Endothelial cell of umbilical vein (primary cell): Measurements from ENCODE around the gene NAGPA. TPM values are rescaled to one million over a fixed set of nuclear protein-coding genes. Genes with fewer than 3 reads are reported as not detected.

Source experiments
- BruUV-seq: library from RNA; stranded (reverse); fragments of 400-500 nt; replicated peaks from 2 replicates; lab custom pipeline; 2021; lab: Mats Ljungman, UMichigan
- CTCF ChIA-PET: fragments of 300-600, 350-600 bp; sonication (Branson Sonifier 250); formaldehyde crosslinking; loops from one replicate; lab custom pipeline; 2021; ENCODE audit warnings: antibody characterized with exemption, inconsistent platforms; lab: Charles Lee
- POLR2A ChIA-PET: fragments of 300-600, 350-600 bp; sonication (Branson Sonifier 250); formaldehyde crosslinking; loops from one replicate; lab custom pipeline; 2021; ENCODE audit warnings: antibody characterized with exemption, inconsistent platforms; lab: Charles Lee
- DNase-seq: peaks from one replicate; pipeline ENCODE4 v3.0.0-alpha.2; 2011; ENCODE audit warnings: low read depth, low spot score
- FAIRE-seq: peaks from 2 replicates; lab custom pipeline; 2011; peaks lifted over from hg19 to GRCh38; lab: Jason Lieb, UNC
- H2AFZ ChIP-seq: 2 replicates; pipeline ENCODE4 v1.6.0; 2012; ENCODE audit warnings: low read depth, low read length, control low read depth, inconsistent platforms
- H3K27ac ChIP-seq: 2 replicates; pipeline ENCODE4 v1.5.1; 2011; ENCODE audit warnings: low read depth, mild to moderate bottlenecking, control low read depth, low read length, moderate library complexity; ENCODE audit not compliant: insufficient read depth
- H3K27me3 ChIP-seq, 2 experiments: 2 replicates each; pipeline versions ENCODE4 v1.6.0 to v1.6.1; 2011; ENCODE audit warnings: low read length in 2 of 2, mixed read lengths in 1 of 2; ENCODE audit not compliant: control insufficient read depth in 2 of 2, insufficient read depth in 2 of 2
- H3K36me3 ChIP-seq, 2 experiments: 2 replicates in 1 of 2; 3 replicates in 1 of 2; pipeline ENCODE4 v1.5.1; 2011; ENCODE audit warnings: low read length in 2 of 2, mild to moderate bottlenecking in 1 of 2, moderate library complexity in 1 of 2; ENCODE audit not compliant: control insufficient read depth in 2 of 2, insufficient read depth in 2 of 2; ENCODE audit errors: extremely low read depth in 1 of 2
- H3K4me1 ChIP-seq: 3 replicates; pipeline ENCODE4 v1.5.1; 2011; ENCODE audit warnings: mild to moderate bottlenecking, low read length; ENCODE audit not compliant: control insufficient read depth, insufficient read depth; ENCODE audit errors: extremely low read depth
- H3K4me2 ChIP-seq: 2 replicates; pipeline ENCODE4 v1.6.1; 2011; ENCODE audit warnings: low read length, control low read depth, mixed read lengths; ENCODE audit not compliant: insufficient read depth
- H3K4me3 ChIP-seq, 3 experiments: fragments of 200-600 bp in 1 of 3; sonication (generic), shearing (Covaris generic) in 1 of 3; replicated peaks in 1 of 3; 2 replicates each; pipeline ENCODE4 v1.5.1; 2011 to 2016; ENCODE audit warnings: control low read depth in 3 of 3, low read length in 3 of 3, mild to moderate bottlenecking in 2 of 3, inconsistent platforms in 1 of 3, low read depth in 1 of 3, moderate library complexity in 1 of 3; ENCODE audit not compliant: insufficient read depth in 1 of 3
- H3K79me2 ChIP-seq: 2 replicates; pipeline ENCODE4 v1.6.0; 2012; ENCODE audit warnings: low read length, inconsistent platforms; ENCODE audit not compliant: control insufficient read depth, insufficient read depth
- H3K9ac ChIP-seq: replicated peaks from 2 replicates; pipeline ENCODE3; 2011; ENCODE audit warnings: low read length, control low read depth; ENCODE audit not compliant: insufficient read depth; ENCODE audit errors: extremely low read depth
- H3K9me1 ChIP-seq: replicated peaks from 3 replicates; pipeline ENCODE4 v1.6.0; 2011; ENCODE audit warnings: mild to moderate bottlenecking, low read length; ENCODE audit not compliant: control insufficient read depth, insufficient read depth; ENCODE audit errors: extremely low read depth
- H3K9me3 ChIP-seq: replicated peaks from 2 replicates; pipeline ENCODE4 v1.5.1; 2012; ENCODE audit warnings: low read length, inconsistent platforms; ENCODE audit not compliant: control insufficient read depth, insufficient read depth
- H4K20me1 ChIP-seq: replicated peaks from 2 replicates; pipeline ENCODE3; 2011; ENCODE audit warnings: mild to moderate bottlenecking, low read length; ENCODE audit not compliant: control insufficient read depth, insufficient read depth; ENCODE audit errors: extremely low read depth
- JUN ChIP-seq: IDR thresholded peaks from 2 replicates; pipeline ENCODE4 v1.6.1; 2011; ENCODE audit warnings: borderline replicate concordance, low read depth; ENCODE audit not compliant: insufficient read length, insufficient read depth
- MAX ChIP-seq: IDR thresholded peaks from 2 replicates; pipeline ENCODE4 v1.6.1; 2011; ENCODE audit not compliant: insufficient read depth, insufficient read length
- POLR2AphosphoS5 ChIP-seq: IDR thresholded peaks from 2 replicates; pipeline ENCODE4 v1.6.1; 2012; ENCODE audit warnings: low read depth, mild to moderate bottlenecking, control low read depth, low read length, moderate library complexity; ENCODE audit not compliant: insufficient read depth
- dilution Hi-C: fragments of 300-500 bp; cut with MboI; formaldehyde crosslinking; loops from one replicate; pipeline ENCODE4 v1.15.0; 2019; ENCODE audit warnings: low sequenced_read_pairs; ENCODE audit not compliant: extremely low pct_ligation_motif_present
- intact Hi-C: fragments of 100-400 bp; cut with micrococcal nuclease; formaldehyde crosslinking; loops from one replicate; pipeline ENCODE4 v1.10.0; 2022
- polyA plus RNA-seq, 4 experiments: library from polyadenylated mRNA; depleted of rRNA in 3 of 4; stranded (reverse) in 3 of 4; unstranded in 1 of 4; fragments of >200 nt; gene quantifications; 2 replicates each; pipeline versions ENCODE4 v1.2.1 to v1.2.3, GENCODE V29; 2011 to 2012; ENCODE audit warnings: missing spikeins in 1 of 4
- total RNA-seq: library from RNA; stranded (reverse); gene quantifications from 2 replicates; pipeline ENCODE4 v1.2.3, GENCODE V29; 2021

The NAGPA gene
- total and polyA plus RNA-seq, 2 donors (not counting 3 experiments of a cell fraction or from before 2014, with no cell fraction given): 29.6 to 29.9 TPM

- Histone ChIP-seq H3K9ac (no peak overlapping the region), H3K27me3 (peaks cover 1 to 6% of the 10 kb centered on the region in 2 experiments), H3K4me2 (no peak overlapping the region), H3K9me3 (no peaks in the 10 kb centered on the region), H3K27ac (no peak overlapping the region), H2AFZ (no peak overlapping the region), H3K79me2 (no peaks in the 10 kb centered on the region), H3K4me3 (no peak overlapping the region), H3K36me3 (no peaks in the 10 kb centered on the region), H3K9me1 (no peaks in the 10 kb centered on the region), H3K4me1 (no peaks in the 10 kb centered on the region), H4K20me1 (no peaks in the 10 kb centered on the region)
- intact Hi-C loops: no loop called here
- no peak for FAIRE-seq
- ChIA-PET CTCF (no interaction called here), POLR2A (no interaction called here)
- dilution Hi-C loops: no loop called here
- no peak for DNase-seq
- TF ChIP-seq POLR2AphosphoS5: no peak
- BruUV-seq: no TSS peak
These were observed 10.3 kb upstream of the NAGPA start for GRCh38 chr16:5044011-5044540.

- dilution Hi-C loops (no loop called here), intact Hi-C loops (no loop called here)
- BruUV-seq: no TSS peak
- Histone ChIP-seq H4K20me1 (no peaks in the 10 kb centered on the region), H3K4me1 (no peaks in the 10 kb centered on the region), H3K9me3 (no peaks in the 10 kb centered on the region), H3K27ac (no peak overlapping the region), H3K36me3 (no peaks in the 10 kb centered on the region), H3K27me3 (peaks cover 1 to 2% of the 10 kb centered on the region in 2 experiments), H3K9ac (no peak overlapping the region), H3K9me1 (no peaks in the 10 kb centered on the region), H2AFZ (no peak overlapping the region), H3K79me2 (no peaks in the 10 kb centered on the region), H3K4me2 (no peak overlapping the region), H3K4me3 (no peak overlapping the region)
- ChIA-PET POLR2A (no interaction called here), CTCF (no interaction called here)
- no peak for DNase-seq
- no peak for FAIRE-seq
- TF ChIP-seq POLR2AphosphoS5 (no peak), JUN (no peak), MAX (no peak)
These were observed 8.9 kb upstream of the NAGPA start for GRCh38 chr16:5042574-5043171.
